Thyroid gland (tissue), 4 donors: ENCODE data around the gene DLG2. TPM values are rescaled to one million over a fixed set of nuclear protein-coding genes. Genes with fewer than 3 reads are reported as not detected.
"Not testable (repeated sequence)": the region's sequence is repeated elsewhere in the genome, so short reads cannot be mapped to it uniquely, and the experiment has no call there.

Experiments used
- DNase-seq, 2 donors: peaks; one replicate each; pipeline ENCODE4 v3.0.0-alpha.2; 2019
- H3K27ac ChIP-seq, 3 donors: fragments of 200-600 bp; sonication (generic); 1 replicate in 2 of 3; 2 replicates in 1 of 3; pipeline ENCODE4 v1.5.1; 2016 to 2019; ENCODE audit warnings: mild to moderate bottlenecking in 1 of 3, moderate library complexity in 1 of 3
- H3K27me3 ChIP-seq: fragments of 200-600 bp; sonication (generic); one replicate; pipeline ENCODE4 v1.5.1; 2019
- H3K36me3 ChIP-seq, 2 donors: fragments of 200-600 bp; sonication (generic); one replicate each; pipeline ENCODE4 v1.5.1; 2016 to 2019
- H3K4me1 ChIP-seq, 2 donors: fragments of 200-600 bp; sonication (generic); one replicate each; pipeline ENCODE4 v1.5.1; 2017 to 2019
- H3K4me3 ChIP-seq, 3 donors: fragments of 200-600 bp; sonication (generic); replicated peaks in 1 of 3; 1 replicate in 2 of 3; 2 replicates in 1 of 3; pipeline ENCODE4 v1.5.1; 2016; ENCODE audit warnings: mild to moderate bottlenecking in 1 of 3
- H3K9me3 ChIP-seq: fragments of 200-600 bp; sonication (generic); one replicate; pipeline ENCODE4 v1.5.1; 2017
- POLR2A ChIP-seq, 2 donors: fragments of 450-650 bp; IDR thresholded peaks; one replicate each; pipeline ENCODE4 v1.6.1; 2017; ENCODE audit warnings: antibody characterized with exemption in 2 of 2, mild to moderate bottlenecking in 2 of 2, moderate library complexity in 1 of 2
- WGBS, 2 donors: methylation state at CpG; one replicate each; pipeline ENCODE4 v1.1.5; 2017; 5-methylcytosine and 5-hydroxymethylcytosine counted together
- intact Hi-C: fragments of 100-400 bp; cut with DNase I; formaldehyde crosslinking; loops from one replicate; pipeline ENCODE4 v1.15.1; 2023
- total RNA-seq, 4 donors: library from RNA; depleted of rRNA; stranded (reverse); fragments of >200 nt; gene quantifications; one replicate each; pipeline ENCODE4 v1.2.3, GENCODE V29; 2016
- TF ChIP-seq, protein P1 (sequence below), 6 experiments: fragments of 200-600 bp in 3 of 6; fragments of 450-650 bp in 3 of 6; sonication (generic) in 3 of 6; IDR thresholded peaks; one replicate each; pipeline ENCODE4 v1.5.1; 2016 to 2019; ENCODE audit warnings: antibody characterized with exemption in 6 of 6, mild to moderate bottlenecking in 2 of 6, inconsistent platforms in 1 of 6, moderate library complexity in 1 of 6

DLG2 gene
- total RNA-seq, 4 donors from 2014 or later, result 29.4 to 79.4 (median 42.4) TPM

GRCh38 chr11:84790849-84791427 is 836.2 kb downstream of the DLG2 start:
- no peak for TF ChIP-seq POLR2A (IDR thresholded peaks at IDR 0.05)
- TF ChIP-seq, protein P1, sequence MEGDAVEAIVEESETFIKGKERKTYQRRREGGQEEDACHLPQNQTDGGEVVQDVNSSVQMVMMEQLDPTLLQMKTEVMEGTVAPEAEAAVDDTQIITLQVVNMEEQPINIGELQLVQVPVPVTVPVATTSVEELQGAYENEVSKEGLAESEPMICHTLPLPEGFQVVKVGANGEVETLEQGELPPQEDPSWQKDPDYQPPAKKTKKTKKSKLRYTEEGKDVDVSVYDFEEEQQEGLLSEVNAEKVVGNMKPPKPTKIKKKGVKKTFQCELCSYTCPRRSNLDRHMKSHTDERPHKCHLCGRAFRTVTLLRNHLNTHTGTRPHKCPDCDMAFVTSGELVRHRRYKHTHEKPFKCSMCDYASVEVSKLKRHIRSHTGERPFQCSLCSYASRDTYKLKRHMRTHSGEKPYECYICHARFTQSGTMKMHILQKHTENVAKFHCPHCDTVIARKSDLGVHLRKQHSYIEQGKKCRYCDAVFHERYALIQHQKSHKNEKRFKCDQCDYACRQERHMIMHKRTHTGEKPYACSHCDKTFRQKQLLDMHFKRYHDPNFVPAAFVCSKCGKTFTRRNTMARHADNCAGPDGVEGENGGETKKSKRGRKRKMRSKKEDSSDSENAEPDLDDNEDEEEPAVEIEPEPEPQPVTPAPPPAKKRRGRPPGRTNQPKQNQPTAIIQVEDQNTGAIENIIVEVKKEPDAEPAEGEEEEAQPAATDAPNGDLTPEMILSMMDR (IDR thresholded peaks at IDR 0.05), result no peak
- H3K36me3 ChIP-seq, result no peaks in the 10 kb centered on the region
- intact Hi-C loops, result no loop called here
- H3K9me3 ChIP-seq, result no peaks in the 10 kb centered on the region
- H3K27ac ChIP-seq, result no peak overlapping the region
- no peaks in the 10 kb centered on the region for H3K4me1 ChIP-seq
- no peaks in the 10 kb centered on the region for H3K27me3 ChIP-seq
- WGBS, 2 donors, result 76 to 89% methylated on average over 4 of the region's 4 CpGs
- DNase-seq, result no peak
- H3K4me3 ChIP-seq, result no peak overlapping the region

GRCh38 chr11:84788220-84788619 is 838.9 kb downstream of the DLG2 start:
- 85 to 87% methylated on average over 4 of the region's 4 CpGs for WGBS, 2 donors

GRCh38 chr11:84784158-84784557 is 843.0 kb downstream of the DLG2 start:
- H3K9me3 ChIP-seq, H3K4me1 ChIP-seq, H3K27ac ChIP-seq, H3K36me3 ChIP-seq, DNase-seq, H3K4me3 ChIP-seq, intact Hi-C loops, H3K27me3 ChIP-seq: not testable (repeated sequence)
- 91 to 95% methylated on average over 4 of the region's 4 CpGs for WGBS, 2 donors

More at GRCh38 chr11:84788220-84788619, 838.9 kb downstream of the DLG2 start:
- Histone ChIP-seq H3K4me1 (no peaks in the 10 kb centered on the region), H3K4me3 (no peak overlapping the region), H3K27me3 (no peaks in the 10 kb centered on the region), H3K27ac (no peak overlapping the region), H3K9me3 (no peaks in the 10 kb centered on the region), H3K36me3 (no peaks in the 10 kb centered on the region)
- intact Hi-C loops, result no loop called here
- no peak for TF ChIP-seq POLR2A (IDR thresholded peaks at IDR 0.05)
- TF ChIP-seq, protein P1 (IDR thresholded peaks at IDR 0.05), result no peak
- DNase-seq, result no peak

DNA sequence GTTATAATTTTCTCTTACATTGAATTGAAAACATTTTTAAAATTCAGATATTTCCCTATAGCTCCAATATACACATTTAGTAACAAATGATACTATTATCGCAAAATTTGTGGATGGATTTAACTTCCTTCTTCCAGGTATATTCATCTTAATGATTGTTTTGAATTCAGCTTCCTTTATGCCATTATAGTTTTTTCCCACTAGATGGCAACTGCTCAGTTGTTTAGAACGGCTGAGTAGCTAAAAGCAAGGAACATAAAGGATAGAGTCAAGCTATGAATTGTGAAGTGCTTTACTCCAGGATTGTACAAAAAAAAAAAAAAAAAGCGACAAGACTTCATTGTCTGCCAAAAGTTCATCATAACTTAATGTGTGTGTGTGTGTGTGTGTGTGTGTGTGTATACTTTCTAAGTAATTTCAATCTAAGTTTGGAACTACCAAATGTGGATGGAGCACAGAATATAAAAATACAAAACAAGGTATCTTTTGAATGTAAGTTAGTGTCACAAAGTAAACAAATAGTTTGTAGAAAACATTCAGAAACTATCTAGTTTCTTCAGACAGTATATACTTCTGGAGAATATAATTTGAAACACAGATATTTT is 846.4 kb downstream of the DLG2 start:
- Histone ChIP-seq H3K9me3 (no peaks in the 10 kb centered on the region), H3K36me3 (no peaks in the 10 kb centered on the region), H3K27ac (no peak overlapping the region), H3K27me3 (no peaks in the 10 kb centered on the region), H3K4me1 (no peaks in the 10 kb centered on the region), H3K4me3 (no peak overlapping the region)
- 25 to 27% methylated on average over 3 of the region's 3 CpGs for WGBS, 2 donors
- DNase-seq, result no peak
- intact Hi-C loops, result no loop called here
- TF ChIP-seq, protein P1 (IDR thresholded peaks at IDR 0.05), result peak in 4 of 6 experiments; percentile 25 to 64 (median 52)
- no peak for TF ChIP-seq POLR2A (IDR thresholded peaks at IDR 0.05)

DNA sequence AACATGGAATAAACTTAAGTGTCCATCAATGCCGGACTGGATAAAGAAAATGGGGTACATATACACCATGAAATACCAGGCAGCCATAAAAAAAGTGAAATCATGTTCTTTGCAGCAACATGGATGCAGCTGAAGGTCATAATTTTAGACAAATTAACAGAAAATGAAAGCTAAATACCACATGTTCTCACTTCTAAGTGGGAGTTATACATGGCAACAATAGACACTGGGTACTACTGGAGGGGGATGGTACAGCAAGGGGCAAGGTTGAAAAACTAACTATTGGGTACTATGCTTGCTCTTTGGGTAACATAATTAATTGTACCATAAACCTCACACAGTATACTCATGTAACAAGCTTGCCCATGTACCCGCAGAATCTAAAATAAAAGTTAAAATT is 851.6 kb downstream of the DLG2 start:
- no peak overlapping the region for H3K27ac ChIP-seq
- H3K4me1 ChIP-seq, result no peaks in the 10 kb centered on the region
- H3K36me3 ChIP-seq, result no peaks in the 10 kb centered on the region
- intact Hi-C loops, result no loop called here
- WGBS, 2 donors, result 92 to 93% methylated on average over 2 of the region's 2 CpGs
- no peak for DNase-seq
- H3K27me3 ChIP-seq, result no peaks in the 10 kb centered on the region
- no peaks in the 10 kb centered on the region for H3K9me3 ChIP-seq
- H3K4me3 ChIP-seq, result no peak overlapping the region
- TF ChIP-seq POLR2A (IDR thresholded peaks at IDR 0.05), result no peak
- TF ChIP-seq, protein P1 (IDR thresholded peaks at IDR 0.05), result no peak
